Raji (cell line): ENCODE measurements around the gene LYPD8.
A peak's percentile ranks its signal among the peaks of the same experiment; 100 is the strongest.

Experiments used
- POLR2A ChIP-seq: IDR thresholded peaks from 2 replicates; pipeline ENCODE4 v1.6.1; 2011; ENCODE audit warnings: low read depth, low read length, control low read depth; ENCODE audit not compliant: insufficient read depth

Gene LYPD8

GRCh38 chr1:248755517-248755916 is at the start of gene LYPD8:
TSS of gene LYPD8 (minus strand) at chr1:248755759. CDS start at chr1:248751081, 4,678 bp downstream.
- TF ChIP-seq POLR2A: no peak

- TF ChIP-seq POLR2A: peak; percentile 38; the same call in 1 of the 2 replicates
Observed at GRCh38 chr1:248804771-248805681, 49.5 kb upstream of the LYPD8 start.

DNA sequence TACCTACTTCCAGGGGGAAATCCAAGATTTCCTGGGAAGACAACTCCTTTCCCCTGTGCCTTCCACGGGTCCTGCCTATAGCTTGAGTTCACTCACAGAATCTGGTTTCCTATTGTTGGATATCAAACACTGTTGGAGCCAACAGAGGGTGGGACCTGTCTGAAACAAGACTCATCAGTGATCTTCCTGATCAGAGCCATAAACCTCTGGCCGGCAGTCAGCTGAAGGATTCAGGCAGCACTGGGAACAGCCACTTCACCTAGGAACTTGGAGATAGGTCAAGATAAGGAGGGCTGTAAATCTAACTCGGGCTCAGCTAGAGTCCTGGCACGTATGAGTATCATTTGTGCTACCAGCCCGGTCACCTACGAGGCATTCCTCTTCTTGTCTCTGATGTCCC is 46.9 kb upstream of the LYPD8 start:
- no peak for TF ChIP-seq POLR2A

GRCh38 chr1:248800459-248800858 is 44.9 kb upstream of the LYPD8 start:
- TF ChIP-seq POLR2A: no peak

- TF ChIP-seq POLR2A: no peak
Observed at GRCh38 chr1:248798791-248799190, 43.2 kb upstream of the LYPD8 start.

- TF ChIP-seq POLR2A: no peak
Observed at GRCh38 chr1:248793592-248793991, 38.0 kb upstream of the LYPD8 start.

DNA sequence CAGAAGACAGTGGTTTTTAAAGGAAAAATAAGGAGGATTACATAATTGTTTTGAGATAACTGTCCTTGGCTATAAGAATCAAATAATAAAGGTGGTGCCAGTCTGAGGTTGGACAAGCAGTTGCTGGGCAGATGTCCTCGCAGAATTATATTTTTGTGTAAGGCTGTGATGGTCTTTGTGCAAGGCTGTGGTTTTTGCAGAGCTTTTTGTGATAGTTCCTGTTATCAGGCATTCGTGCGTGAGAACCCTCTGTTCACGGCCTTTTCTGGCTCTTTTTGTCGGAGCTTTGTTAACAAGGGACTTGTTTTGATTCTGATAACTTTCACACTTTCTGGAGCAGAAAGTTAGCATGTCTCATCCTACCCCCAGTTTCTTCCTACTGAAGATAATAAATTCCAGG is 36.8 kb upstream of the LYPD8 start:
- no peak for TF ChIP-seq POLR2A

DNA sequence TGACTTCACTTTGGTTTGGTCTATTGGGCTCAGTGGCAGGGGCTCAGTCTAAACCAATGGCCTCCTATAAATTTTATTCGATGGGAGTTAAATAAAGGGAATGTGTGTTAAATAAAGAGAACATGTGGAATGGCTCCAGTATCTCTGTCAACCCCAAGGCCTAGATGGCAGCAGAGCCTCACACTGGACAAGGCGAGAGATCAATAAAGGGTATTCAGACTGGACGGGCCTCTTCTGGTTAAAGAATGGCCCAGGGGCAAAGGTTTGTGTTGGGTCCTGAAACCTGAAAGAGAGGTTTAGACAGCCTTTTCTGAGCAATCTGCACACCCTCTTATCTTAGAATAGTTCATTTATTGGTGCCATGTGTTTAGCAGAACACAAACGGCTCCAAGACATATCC is 35.5 kb upstream of the LYPD8 start:
- TF ChIP-seq POLR2A: no peak

- TF ChIP-seq POLR2A: no peak
Observed at GRCh38 chr1:248790456-248790855, 34.9 kb upstream of the LYPD8 start.

DNA sequence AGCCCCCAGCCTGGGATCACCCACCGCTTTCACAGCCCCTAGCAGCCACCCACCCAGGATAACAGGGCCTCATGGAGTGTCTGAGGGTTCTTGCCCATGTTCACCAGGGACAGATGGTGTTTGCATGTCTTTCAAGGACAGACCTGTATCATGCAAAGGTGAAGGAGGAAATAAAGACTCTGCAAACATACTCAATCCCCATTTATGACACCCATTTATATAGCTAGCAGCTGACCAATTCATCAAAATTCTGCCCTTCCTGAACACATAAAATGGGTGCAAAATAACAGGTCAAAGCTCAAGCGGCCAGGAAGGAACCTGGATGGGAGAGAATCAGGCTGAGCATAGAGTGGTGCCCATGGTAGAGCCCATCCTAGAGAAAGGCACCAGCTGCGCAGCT is 32.8 kb upstream of the LYPD8 start:
- TF ChIP-seq POLR2A: no peak

GRCh38 chr1:248787430-248787829 is 31.9 kb upstream of the LYPD8 start:
- no peak for TF ChIP-seq POLR2A

GRCh38 chr1:248786156-248786555 is 30.6 kb upstream of the LYPD8 start:
- TF ChIP-seq POLR2A: no peak

GRCh38 chr1:248783367-248783766 is 27.8 kb upstream of the LYPD8 start:
- TF ChIP-seq POLR2A: no peak

DNA sequence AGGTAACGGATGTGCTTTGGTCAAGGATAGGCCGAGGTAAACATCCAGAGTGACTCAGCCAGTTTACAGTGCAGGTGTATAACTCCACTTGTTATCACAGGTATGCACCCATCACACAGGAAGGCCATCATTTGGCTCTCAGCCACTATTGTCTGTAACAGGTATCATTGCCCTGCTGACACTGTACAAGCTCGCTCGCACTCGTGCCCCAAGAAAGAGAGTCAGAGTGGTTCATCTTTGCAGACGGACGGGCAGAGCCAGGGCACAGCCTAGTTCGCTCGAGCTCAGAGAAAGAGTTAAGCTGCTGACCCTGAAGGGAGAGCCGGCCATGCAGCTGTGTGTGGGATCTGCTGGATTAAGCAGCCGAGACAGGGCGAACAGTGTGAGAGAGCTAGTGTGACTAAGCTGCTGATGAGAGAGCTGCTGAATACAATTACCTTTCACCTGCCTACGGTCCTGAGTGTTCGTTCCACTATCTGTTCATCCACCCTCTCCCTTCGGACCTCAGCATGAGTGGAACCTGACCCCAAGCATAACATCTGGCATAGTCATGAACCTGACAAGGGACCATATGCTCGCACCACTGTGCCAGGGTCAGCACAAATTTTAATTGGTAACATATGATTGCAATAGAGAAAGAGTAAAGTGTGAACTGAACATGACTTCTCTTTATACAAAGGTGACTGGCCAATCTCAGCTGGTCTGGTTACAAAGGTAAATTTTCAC is 27.0 kb upstream of the LYPD8 start:
- no peak for TF ChIP-seq POLR2A

DNA sequence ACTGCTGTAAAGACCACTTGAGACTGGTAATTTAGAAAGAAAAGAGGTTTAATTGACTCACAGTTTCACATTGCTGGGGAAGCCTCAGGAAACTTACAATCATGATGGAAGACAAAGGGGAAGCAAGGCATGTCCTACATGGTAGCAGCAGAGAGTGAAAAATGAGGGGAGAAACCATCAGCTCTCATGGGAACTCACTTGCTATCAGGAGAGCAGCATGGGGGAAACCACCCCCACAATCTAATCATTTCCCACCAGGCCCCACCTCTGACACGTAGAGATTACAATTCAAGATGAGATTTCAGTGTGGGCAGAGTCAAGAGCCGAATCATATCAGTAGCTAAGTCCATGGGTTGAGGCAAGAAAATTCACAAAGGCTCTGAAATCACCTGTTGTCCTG is 23.8 kb upstream of the LYPD8 start:
- no peak for TF ChIP-seq POLR2A

GRCh38 chr1:248778906-248779305 is 23.3 kb upstream of the LYPD8 start:
- no peak for TF ChIP-seq POLR2A
